Ramos (cell line): ENCODE results near the gene RBBP5.

ENCODE experiments used
- in situ Hi-C: fragments of 300-500 bp; cut with MboI; formaldehyde crosslinking; loops from one replicate; pipeline ENCODE4 v1.14.3; 2022; ENCODE audit warnings: low sequenced_read_pairs; ENCODE audit not compliant: unreplicated experiment

Gene RBBP5

GRCh38 chr1:205076245-205076761 lies 45.5 kb downstream of the RBBP5 start:
- in situ Hi-C loops: no loop called here

- in situ Hi-C loops: no loop called here
These were observed 46.1 kb downstream of the RBBP5 start for GRCh38 chr1:205075642-205076155.

- in situ Hi-C loops: no loop called here
These were observed 47.3 kb downstream of the RBBP5 start for GRCh38 chr1:205074513-205074912.

GRCh38 chr1:205074084-205074483 lies 47.7 kb downstream of the RBBP5 start:
- in situ Hi-C loops: no loop called here

GRCh38 chr1:205073511-205073910 lies 48.3 kb downstream of the RBBP5 start:
- in situ Hi-C loops: no loop called here

GRCh38 chr1:205072881-205073280 lies 48.9 kb downstream of the RBBP5 start:
- in situ Hi-C loops: no loop called here

GRCh38 chr1:205072286-205072685 lies 49.5 kb downstream of the RBBP5 start:
- in situ Hi-C loops: no loop called here

GRCh38 chr1:205071801-205072200 lies 50.0 kb downstream of the RBBP5 start:
- in situ Hi-C loops: no loop called here

GRCh38 chr1:205071028-205071409 lies 50.8 kb downstream of the RBBP5 start:
- in situ Hi-C loops: no loop called here

GRCh38 chr1:205069371-205070125 lies 52.2 kb downstream of the RBBP5 start:
- in situ Hi-C loops: no loop called here

GRCh38 chr1:205068457-205069040 lies 53.2 kb downstream of the RBBP5 start:
- in situ Hi-C loops: no loop called here

- in situ Hi-C loops: no loop called here
These were observed 53.8 kb downstream of the RBBP5 start for GRCh38 chr1:205068001-205068400.

GRCh38 chr1:205067031-205067430 lies 54.7 kb downstream of the RBBP5 start:
- in situ Hi-C loops: no loop called here

GRCh38 chr1:205066141-205066818 lies 55.5 kb downstream of the RBBP5 start:
- in situ Hi-C loops: no loop called here

GRCh38 chr1:205065666-205066065 lies 56.1 kb downstream of the RBBP5 start:
- in situ Hi-C loops: no loop called here

- in situ Hi-C loops: no loop called here
These were observed 56.9 kb downstream of the RBBP5 start for GRCh38 chr1:205064741-205065316.

GRCh38 chr1:205064301-205064700 lies 57.5 kb downstream of the RBBP5 start:
- in situ Hi-C loops: no loop called here

GRCh38 chr1:205062895-205063294 lies 58.9 kb downstream of the RBBP5 start:
- in situ Hi-C loops: no loop called here

- in situ Hi-C loops: no loop called here
These were observed 59.5 kb downstream of the RBBP5 start for GRCh38 chr1:205062319-205062718.

- in situ Hi-C loops: no loop called here
These were observed 60.1 kb downstream of the RBBP5 start for GRCh38 chr1:205061665-205062069.

- in situ Hi-C loops: no loop called here
These were observed 60.6 kb downstream of the RBBP5 start for GRCh38 chr1:205061227-205061626.
